Middle frontal gyrus (tissue), 1 donor: ENCODE measurements around the gene FRRS1.
"Not testable (repeated sequence)": the region's sequence is repeated elsewhere in the genome, so short reads cannot be mapped to it uniquely, and the experiment has no call there.

Experiments
- DNase-seq: peaks from one replicate; pipeline ENCODE4 v3.0.0-alpha.2; 2015; ENCODE audit warnings: low spot score; ENCODE audit errors: extremely low spot score

FRRS1 gene, protein sequence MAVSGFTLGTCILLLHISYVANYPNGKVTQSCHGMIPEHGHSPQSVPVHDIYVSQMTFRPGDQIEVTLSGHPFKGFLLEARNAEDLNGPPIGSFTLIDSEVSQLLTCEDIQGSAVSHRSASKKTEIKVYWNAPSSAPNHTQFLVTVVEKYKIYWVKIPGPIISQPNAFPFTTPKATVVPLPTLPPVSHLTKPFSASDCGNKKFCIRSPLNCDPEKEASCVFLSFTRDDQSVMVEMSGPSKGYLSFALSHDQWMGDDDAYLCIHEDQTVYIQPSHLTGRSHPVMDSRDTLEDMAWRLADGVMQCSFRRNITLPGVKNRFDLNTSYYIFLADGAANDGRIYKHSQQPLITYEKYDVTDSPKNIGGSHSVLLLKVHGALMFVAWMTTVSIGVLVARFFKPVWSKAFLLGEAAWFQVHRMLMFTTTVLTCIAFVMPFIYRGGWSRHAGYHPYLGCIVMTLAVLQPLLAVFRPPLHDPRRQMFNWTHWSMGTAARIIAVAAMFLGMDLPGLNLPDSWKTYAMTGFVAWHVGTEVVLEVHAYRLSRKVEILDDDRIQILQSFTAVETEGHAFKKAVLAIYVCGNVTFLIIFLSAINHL

DNA sequence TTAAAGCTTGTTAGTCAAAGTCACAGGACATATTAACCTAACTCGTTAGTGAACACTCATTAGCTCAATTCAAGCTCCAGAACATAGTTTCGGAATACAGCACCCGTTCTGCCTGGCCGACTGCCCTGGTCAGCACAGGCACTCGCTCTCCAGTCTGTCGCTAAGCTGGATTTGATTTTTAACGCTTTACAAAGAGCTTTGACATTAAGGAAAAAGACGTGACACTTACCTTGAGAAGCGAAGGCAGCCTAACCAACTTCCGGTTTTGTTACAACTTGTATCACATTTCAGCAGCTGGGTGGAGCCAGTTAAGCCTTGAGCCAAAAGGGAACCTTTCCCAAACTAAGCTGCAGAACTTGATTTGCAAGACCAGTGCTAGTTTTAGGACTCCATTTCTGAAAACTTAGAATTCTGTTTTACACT, at the start of gene FRRS1:
Gene FRRS1, minus strand, starts transcription at position 258 of the 423 bp plus-strand sequence. CDS start 17,867 bp downstream, outside the sequence.
- DNase-seq, result no peak

DNA sequence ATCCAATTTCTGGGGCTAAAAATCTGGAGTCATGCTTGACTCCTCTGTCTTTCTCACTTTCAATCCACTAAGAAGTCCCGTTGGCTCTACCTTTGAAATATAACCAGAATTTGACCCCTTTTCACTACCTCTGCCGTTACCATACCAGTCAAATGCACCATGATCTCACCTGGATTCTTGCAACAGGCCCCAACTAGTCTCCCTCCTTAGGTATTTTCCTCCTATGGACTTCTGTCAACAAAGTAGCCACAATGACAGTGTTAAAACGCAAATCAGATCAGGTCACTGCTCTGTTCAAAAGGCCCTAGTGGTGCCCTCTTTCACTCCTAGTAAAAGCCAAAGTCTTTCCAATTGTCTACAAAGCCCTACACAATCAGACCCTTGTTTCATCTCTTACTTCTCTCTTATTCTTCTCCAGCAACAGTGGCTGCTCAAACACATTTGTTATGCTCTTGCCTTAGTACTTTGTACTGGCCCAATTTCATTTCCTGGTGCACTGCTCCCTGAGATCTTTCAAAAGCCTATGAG, 48.0 kb upstream of the FRRS1 start:
- DNase-seq, result no peak

DNA sequence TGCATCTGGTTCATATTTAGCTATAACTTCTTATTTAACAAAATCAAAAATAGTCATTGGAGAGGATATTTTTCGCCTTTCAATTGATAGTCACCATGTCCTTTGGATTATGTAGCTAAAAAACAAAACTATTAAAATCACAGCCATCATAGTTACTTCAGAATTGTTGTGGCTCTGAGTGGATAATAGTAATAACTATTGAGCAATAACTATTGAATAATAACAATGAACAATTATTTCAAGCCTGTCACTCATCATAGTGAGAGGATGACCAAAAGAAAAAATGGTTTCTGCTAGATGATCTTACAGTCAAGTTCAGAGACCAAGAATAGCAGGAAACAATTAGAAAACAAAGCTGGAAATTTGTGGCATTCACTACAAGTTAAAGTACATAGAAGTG, 45.3 kb upstream of the FRRS1 start:
- no peak for DNase-seq

DNA sequence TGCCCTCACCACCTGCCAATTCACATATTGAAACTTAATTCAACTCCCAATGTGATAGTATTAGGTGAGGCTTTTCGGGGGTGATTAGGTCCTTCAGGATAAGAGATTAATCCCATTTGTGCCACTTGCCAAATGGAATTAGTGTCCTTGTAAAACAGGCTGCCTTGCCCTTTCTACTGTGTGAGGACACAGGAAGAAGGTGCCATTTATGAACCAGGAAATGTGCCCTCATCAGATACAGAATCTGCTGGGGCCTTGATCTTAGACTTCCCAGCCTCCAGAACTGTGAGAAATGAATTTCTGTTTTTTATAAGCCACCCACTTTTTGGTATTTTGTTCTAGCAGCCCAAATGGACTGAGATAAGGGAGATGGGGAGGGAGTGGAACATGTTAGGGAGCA, 44.6 kb upstream of the FRRS1 start:
- no peak for DNase-seq

DNA sequence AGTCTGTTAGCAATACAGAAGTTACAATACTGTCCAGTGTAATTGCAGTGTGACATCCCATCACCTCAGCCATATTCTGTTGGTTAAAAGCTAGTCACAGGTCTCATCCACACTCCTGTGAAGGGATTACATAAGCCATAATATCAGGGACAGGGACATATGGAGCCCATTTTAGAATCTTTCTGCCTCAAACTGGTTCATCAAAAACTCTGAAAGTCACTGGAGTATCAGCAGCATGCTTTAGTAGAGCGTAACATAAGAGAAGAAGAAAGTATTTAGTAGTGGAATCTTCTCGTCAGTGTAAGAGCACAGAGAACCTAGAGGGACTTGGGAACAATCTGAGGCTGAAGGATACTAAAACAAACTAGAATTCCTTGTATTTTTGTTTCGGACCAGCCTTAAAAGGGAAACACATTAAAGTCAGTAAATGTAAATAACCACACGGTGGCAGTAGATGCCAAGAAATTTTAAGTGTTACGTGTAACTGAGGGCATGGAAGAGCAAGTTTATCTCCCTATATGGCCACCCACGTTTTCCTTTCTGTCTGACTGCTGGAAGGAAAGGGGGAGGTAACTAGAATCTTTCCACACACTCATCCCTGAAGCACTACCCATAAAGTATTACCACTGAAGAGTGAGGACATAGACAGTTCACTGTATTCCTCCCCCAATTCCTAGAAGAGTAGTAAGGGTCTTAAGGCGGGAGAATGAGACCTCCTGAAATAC, 42.1 kb upstream of the FRRS1 start:
- peak; percentile 75 for DNase-seq

DNA sequence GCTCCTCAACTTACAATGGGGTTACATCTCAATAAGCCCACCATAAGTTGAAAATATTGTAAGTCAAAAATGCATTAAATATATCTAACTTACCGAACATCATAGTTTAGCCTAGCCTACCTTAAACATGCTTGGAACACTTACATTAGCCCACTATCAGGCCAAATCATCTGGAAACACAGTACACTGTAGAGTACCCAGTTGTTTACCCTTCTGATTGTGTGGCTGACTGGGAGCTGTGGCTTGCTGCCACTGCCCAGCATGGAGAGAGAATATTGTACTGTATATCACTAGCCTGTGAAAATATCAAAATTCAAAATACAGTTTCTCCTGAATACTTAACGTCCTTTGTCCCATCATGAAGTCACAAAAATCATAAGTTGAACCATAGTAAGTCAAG, 40.4 kb upstream of the FRRS1 start:
- DNase-seq, result no peak

DNA sequence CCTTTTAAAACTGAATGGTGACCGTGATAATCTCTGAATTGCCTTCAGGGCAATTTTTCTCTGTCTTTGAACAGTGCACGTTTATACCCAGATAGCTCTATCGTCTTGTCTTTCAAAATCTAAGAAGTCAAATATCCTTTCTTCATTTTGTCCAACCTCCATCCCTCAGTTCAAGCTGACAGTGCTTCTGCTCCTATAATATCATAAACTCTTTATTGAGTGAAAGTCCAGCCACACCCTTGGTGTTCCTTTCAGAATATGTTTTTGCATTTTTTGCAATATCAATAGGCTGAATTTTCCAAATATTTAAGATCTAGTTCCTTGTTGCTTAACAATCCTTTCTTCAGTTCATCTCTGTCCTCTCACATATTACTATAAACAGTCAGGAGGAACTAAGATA, 35.1 kb upstream of the FRRS1 start:
- no peak for DNase-seq

DNA sequence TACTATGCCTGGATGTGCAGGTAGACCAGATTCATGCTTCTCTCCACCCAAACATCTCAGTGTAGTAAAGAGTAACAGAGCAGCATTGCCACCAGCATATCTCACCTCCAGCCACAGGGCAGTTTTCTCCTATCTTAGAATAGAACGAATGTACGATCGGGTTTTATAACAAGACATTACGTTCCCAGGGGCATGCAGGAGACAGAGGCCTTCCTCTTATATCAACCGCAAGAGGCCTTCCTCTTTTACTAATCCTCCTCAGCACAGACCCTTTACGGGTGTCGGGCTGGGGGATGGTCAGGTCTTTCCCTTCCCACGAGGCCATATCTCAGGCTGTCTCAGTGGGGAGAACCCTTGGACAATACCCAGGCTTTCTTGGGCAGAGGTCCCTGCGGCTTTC, 27.4 kb upstream of the FRRS1 start:
- DNase-seq, result not testable (repeated sequence)

DNA sequence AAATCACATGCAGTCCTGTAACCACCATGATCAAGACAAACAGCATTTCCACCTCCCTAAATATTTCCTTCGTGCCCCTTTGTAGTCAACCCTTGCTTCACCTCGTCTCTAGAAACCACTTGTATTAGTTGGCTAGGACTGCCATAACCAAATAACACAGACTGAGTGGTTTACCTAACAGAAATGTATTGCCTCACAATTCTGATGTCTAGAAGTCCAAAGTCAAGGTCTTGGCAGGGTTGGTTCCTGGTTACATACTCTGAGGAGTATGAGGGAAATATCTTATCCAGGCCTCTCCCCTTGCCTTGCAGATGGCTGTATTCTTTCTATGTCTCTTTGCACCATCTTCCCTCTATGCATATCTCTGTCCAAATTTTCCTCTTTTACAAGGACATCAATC, 23.3 kb upstream of the FRRS1 start:
- no peak for DNase-seq

DNA sequence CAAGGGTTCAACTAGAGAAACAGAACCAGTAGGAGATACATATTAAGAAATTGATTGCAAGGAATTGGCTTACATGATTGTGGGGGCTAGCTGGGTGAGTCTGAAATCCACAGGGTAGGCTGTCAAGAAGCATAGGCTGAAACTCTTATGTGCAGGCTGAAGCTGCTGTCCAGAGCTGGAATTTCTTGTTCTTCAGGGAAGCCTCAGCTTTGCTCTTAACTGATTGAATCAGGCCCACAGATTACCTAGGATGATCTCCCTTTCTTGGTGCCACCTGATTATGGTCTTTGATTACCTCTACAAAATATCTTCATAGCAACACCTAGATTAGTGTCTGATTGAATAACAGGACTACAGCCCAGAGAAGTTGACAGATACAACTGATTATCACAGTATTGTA, 22.5 kb upstream of the FRRS1 start:
- DNase-seq, result no peak

DNA sequence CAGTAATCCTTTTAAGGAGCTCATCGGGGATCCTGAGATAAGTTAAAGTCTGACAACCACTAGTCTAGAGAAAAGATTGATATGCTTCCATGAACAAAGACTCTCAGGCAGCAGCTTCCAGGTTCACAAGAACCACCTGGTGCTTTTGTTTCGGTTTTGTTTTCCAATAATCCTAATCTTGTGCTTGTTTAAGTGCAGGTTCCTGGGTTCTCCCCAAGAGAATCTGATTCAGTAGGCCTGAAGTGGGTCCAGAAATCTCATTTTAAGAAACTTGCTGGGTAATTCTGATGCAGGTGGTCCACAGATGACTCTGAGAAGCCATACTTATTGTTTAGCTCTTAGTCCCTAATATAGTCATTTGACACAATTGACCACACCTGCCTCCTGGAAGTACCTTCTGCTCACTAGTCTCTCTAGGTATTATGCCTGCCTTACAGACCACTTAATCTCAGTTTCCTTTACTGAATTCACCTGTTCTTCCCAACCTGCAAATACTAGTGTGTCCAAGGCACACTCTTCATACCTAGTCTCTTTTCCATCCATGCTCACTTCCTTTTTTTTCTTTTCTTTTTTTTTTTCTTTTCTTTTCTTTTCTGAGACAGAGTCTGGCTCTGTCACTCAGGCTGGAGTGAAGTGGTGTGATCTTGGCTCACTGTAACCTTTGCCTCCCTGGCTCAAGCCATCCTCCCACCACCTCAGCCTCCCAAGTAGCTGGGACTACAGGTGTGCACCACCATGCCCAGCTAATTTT, 20.5 kb upstream of the FRRS1 start:
- DNase-seq, result no peak

DNA sequence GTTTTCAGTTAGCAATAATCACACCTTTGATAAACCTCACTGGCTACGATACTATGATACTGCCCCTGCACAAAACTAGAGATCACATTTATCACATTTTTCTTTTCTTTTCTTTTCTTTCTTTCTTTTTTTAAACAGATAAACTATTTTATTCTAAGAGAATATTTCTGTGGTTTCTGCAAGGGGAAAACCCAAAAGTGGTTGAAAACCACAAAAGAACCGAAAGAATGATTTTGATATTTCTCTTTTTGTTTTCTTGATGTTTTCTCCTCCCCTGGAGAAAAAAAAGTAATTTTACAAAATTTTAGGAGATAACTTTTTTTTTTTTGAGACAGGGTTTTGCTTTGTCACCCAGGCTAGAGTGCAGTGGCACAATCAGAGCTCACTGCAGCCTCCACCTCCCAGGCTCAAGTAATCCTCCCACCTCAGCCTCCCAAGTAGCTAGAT, 18.4 kb upstream of the FRRS1 start:
- no peak for DNase-seq

DNA sequence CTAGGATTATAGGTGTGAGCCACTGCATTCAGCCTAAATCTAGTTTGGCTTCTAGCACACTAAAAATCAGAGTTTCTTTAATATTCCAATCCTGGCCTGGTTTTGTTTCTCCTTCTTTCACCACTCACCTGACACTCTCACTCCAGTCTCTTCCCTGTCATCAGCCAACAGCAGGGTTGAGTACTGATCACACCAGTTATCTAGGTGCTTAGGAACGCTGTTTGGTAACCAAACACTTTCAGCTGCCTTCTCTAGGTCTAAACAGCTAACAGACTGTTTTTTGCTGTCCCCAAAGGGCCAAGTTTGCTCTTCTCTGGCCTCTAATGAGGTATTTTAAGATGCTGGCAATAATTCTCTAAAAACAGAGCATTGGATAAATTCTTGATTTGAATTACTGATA, 17.7 kb upstream of the FRRS1 start:
- DNase-seq, result no peak

DNA sequence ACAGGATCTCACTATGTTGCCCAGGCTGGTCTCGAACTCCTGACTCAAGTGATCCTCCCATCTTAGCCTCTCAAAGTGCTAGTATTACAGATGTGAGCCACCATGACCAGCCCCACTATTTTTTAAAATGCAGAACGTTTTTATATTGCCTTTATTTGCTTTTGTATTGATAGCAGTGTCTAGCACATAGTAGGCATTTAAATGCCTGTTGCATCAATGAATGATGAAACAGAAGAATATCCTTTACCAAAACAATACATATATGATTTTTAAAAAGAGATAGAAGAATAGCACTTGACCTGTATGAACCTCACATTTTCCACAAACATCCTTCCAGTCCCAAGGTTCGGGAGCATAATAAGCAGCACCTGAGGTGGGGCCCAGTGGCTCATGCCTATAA, 16.5 kb upstream of the FRRS1 start:
- DNase-seq, result no peak

DNA sequence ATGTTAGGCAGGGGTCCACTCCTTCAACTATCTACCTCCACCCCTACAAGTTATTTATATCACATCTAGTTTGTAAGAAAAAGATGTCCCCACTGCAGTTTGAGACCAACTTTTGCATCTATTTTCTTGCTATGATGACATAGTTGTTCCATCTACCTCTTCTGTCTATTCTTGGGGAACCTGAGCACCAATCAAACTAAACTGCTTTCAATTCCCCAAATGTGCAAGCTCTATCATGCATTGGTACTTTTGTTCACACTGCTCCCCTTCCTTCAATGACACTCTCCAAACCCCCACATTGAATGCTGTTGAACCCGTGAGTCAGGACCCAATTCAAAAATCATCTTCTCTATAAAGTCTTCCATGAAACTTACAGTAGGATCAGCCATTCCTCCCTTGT, 16.0 kb upstream of the FRRS1 start:
- no peak for DNase-seq

DNA sequence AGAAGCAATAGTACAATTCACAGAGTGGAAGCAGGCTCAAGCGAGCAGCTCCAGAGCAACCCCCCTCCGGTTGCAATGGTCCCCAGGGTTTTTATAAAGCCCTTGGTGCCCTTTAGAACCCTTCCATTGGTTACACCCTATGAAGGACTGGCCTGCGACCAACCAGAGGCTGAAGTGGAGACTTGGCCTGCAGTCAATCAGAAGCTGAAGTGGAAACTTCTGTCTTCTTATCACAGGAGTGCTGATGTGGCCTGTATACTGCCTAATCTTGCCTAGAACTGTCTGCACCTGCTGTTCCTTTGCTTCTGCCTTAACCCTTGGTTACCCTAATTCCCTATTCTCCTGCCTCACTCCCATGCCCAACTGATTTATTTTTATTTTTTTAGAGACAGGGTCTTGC, 15.4 kb upstream of the FRRS1 start:
- no peak for DNase-seq

DNA sequence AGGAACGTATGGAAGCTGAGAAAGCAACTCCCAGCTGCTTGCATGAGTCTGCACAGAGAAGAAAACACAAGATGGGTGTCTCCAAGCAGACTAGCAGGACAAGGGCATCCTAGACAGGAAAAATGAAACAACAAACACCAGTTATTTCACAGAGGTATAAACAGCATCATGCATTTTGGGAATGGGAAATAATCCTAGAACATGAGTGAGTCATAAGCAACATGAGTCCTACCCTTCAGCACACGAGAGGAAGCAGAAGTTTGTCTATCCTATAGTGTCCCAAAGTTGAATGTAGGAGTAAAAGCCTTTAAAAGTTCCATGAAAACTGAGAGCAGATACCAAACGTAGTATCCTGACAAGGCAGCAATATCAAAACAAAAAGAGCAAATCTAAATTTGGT, 11.3 kb upstream of the FRRS1 start:
- no peak for DNase-seq

DNA sequence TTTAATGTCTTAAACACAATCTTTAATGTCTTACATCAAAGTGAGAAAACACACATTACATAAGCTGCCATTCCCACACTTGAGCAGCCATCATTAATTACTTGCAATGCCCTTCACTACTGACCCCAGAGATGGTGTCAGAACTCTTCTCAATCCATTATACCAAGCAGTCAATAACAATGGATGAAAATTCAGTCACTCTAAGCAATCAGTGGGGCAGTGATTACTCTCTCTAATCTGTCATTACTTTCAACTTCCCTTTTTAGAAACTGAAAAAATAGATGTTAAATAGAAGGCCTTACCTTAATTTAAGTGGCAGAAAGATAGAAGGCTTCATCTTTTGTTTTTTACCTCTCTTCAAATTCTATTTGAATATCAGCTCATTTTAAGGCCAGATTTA, 9.7 kb upstream of the FRRS1 start:
- no peak for DNase-seq

DNA sequence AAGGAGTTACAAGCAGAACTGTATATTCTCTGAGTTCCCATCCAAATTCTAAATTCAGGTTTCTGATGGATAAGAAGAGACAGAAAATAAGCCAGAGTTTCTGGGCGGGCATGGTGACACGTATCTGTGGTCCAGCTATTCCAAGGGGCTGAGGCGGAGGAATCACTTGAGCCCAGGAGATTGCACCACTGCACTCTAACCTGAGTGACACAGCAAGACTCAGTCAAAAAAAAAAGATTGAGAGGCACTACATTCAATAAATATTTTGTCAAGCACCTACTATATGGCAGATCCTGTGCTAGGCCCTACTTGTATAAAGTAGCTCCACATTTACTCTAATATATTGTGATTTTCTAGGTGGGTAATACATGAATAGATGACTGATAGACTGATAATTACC, 6.4 kb upstream of the FRRS1 start:
- no peak for DNase-seq

DNA sequence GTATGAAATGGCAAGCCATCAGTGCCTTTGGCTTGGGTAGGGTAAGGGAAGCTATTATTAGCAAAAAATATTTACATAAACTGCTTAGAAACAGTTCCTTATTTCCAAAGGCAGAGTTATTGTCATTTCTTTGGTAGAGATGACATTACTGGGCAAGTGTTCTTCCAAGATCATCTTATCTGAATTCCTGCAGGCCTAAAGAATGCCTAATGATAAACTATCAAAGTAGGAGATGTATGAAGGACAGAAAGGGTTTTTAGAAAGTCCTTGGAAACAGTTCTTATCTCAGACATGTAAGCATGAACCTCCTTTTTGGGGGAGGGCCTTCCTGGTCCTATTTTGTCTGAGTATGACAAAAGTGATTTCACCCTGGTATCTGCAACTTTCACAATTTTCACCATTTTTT, 5.1 kb upstream of the FRRS1 start:
- DNase-seq, result no peak

DNA sequence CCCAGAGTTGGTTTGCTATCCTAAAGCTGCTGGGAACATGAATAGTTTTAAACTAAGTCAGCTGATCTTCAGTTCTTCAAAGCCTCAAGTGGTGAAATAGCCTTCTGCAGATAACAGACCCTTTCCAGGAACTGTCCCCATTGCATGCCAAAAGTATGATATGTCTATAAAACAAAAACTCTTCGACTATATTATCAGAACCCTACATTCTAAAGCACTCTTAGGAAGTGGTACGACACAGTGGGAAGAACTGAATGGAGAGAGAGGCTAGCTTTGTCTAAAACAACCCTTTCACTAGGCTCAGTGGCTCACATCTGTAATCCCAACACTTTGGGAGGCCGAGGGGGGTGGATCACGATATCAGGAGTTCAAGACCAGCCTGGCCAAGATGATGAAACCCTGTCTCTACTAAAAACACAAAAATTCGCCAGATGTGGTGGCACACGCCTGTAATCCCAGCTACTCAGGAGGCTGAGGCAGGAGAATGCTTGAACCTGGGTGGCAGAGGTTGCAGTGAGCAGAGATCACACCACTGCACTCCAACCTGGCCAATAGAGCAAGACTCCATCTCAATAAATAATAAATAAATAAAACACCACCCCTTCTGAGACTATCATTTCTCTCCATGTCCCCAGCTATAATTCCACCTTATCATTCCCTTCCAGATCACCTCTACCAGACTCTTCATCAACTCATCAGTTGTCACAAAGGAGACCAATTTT, 2.2 kb upstream of the FRRS1 start:
- no peak for DNase-seq
